GM12878 (cell line): ENCODE results near the gene FBN2. TPM values are rescaled to one million over a fixed set of nuclear protein-coding genes. Genes with fewer than 3 reads are reported as not detected.

ENCODE experiments used
- ATAC-seq: fragments of 200-7000 bp; cut with Tn5 transposase; 3 replicates; pipeline ENCODE4 v1.9.1; 2020; ENCODE audit warnings: mild to moderate bottlenecking, moderate library complexity
- BruUV-seq: library from RNA; stranded (reverse); fragments of 400-500 nt; replicated peaks from 2 replicates; lab custom pipeline; 2021; lab: Mats Ljungman, UMichigan
- CTCF ChIA-PET: fragments of 300-600 bp; sonication (Branson Sonifier 250); formaldehyde crosslinking; extraction: SDS; loops from one replicate; lab custom pipeline; 2021; ENCODE audit warnings: inconsistent platforms; lab: Yijun Ruan, JAX
- POLR2A ChIA-PET: fragments of 350-600 bp; formaldehyde crosslinking; extraction: SDS; loops from one replicate; lab custom pipeline; 2021; ENCODE audit warnings: inconsistent platforms; lab: Charles Lee
- RAD21 ChIA-PET: fragments of 300-600 bp; sonication (Branson Sonifier 250); formaldehyde crosslinking; loops from one replicate; lab custom pipeline; 2023; ENCODE audit warnings: antibody characterized with exemption; ENCODE audit not compliant: unreplicated experiment; lab: Charles Lee
- SMC1A ChIA-PET: fragments of 300-600 bp; sonication (Branson Sonifier 250); formaldehyde crosslinking; loops from one replicate; lab custom pipeline; 2023; ENCODE audit not compliant: unreplicated experiment, uncharacterized antibody; lab: Charles Lee
- DNase-seq: peaks from one replicate; pipeline ENCODE4 v3.0.0-alpha.2; 2011; ENCODE audit warnings: low read depth, low spot score
- FAIRE-seq: peaks from 3 replicates; lab custom pipeline; 2011; peaks lifted over from hg19 to GRCh38; lab: Jason Lieb, UNC
- H2AFZ ChIP-seq: 2 replicates; pipeline ENCODE4 v1.6.0; 2011; ENCODE audit warnings: low read depth, low read length, control low read depth; ENCODE audit not compliant: control insufficient read depth
- H3K27ac ChIP-seq: 2 replicates; pipeline ENCODE4 v1.5.1; 2011; ENCODE audit warnings: control low read depth; ENCODE audit not compliant: control insufficient read depth, insufficient read depth
- H3K27me3 ChIP-seq, 2 experiments: replicated peaks in 1 of 2; 2 replicates each; pipeline versions ENCODE4 v1.6.0 to v1.6.1; 2011; ENCODE audit warnings: low read length in 1 of 2; ENCODE audit not compliant: control insufficient read depth in 2 of 2, insufficient read depth in 2 of 2
- H3K36me3 ChIP-seq, 2 experiments: 2 replicates each; pipeline ENCODE4 v1.5.1; 2011; ENCODE audit warnings: low read length in 1 of 2; ENCODE audit not compliant: control insufficient read depth in 2 of 2, insufficient read depth in 2 of 2
- H3K4me1 ChIP-seq: 2 replicates; pipeline ENCODE4 v1.6.1; 2011; ENCODE audit warnings: mild to moderate bottlenecking, low read length, moderate library complexity, mixed read lengths; ENCODE audit not compliant: control insufficient read depth, insufficient read depth
- H3K4me2 ChIP-seq: 2 replicates; pipeline ENCODE4 v1.6.0; 2011; ENCODE audit warnings: control low read depth; ENCODE audit not compliant: control insufficient read depth, insufficient read depth
- H3K4me3 ChIP-seq: fragments of 200-600 bp; sonication (generic); 2 replicates; pipeline ENCODE4 v1.5.1; 2016
- H3K79me2 ChIP-seq: 2 replicates; pipeline ENCODE4 v1.6.0; 2011; ENCODE audit warnings: low read length; ENCODE audit not compliant: control insufficient read depth, insufficient read depth
- H3K9ac ChIP-seq: 2 replicates; pipeline ENCODE4 v1.8.0; 2011; ENCODE audit warnings: low read length, control low read depth, mixed read lengths; ENCODE audit not compliant: control insufficient read depth, insufficient read depth
- H3K9me3 ChIP-seq: replicated peaks from 3 replicates; pipeline ENCODE4 v1.5.1; 2011; ENCODE audit warnings: mild to moderate bottlenecking, low read length; ENCODE audit not compliant: control insufficient read depth, insufficient read depth
- H4K20me1 ChIP-seq: 2 replicates; pipeline ENCODE4 v1.6.0; 2011; ENCODE audit not compliant: control insufficient read depth, insufficient read depth
- NR2F1 ChIP-seq: fragments of 450-650 bp; conservative IDR thresholded peaks from 2 replicates; pipeline ENCODE4 v1.6.1; 2017; ENCODE audit warnings: mild to moderate bottlenecking
- WGBS: methylation state at CpG from one replicate; pipeline ENCODE4 v1.1.6; 2016; ENCODE audit warnings: low lambda C conversion rate; ENCODE audit not compliant: insufficient replicate concordance, insufficient coverage; ENCODE audit errors: missing lambda C conversion rate; 5-methylcytosine and 5-hydroxymethylcytosine counted together
- in situ Hi-C: fragments of 300-500 bp; cut with MboI; formaldehyde crosslinking; loops from 9 replicates; pipeline ENCODE4 v1.14.3; 2018; ENCODE audit warnings: mixed read lengths
- intact Hi-C: fragments of 100-400 bp; cut with micrococcal nuclease; formaldehyde crosslinking; loops from one replicate; pipeline ENCODE4 v1.14.2; 2022; ENCODE audit not compliant: unreplicated experiment
- polyA plus RNA-seq, 11 experiments: library from polyadenylated mRNA; depleted of rRNA in 4 of 11; unstranded in 6 of 11; stranded (reverse) in 5 of 11; fragments of >200 nt; fragmentation: Nextera tagmentation in 4 of 11; fragmentation: Illumina TruSeq in 1 of 11; extraction: Ambion mirVana in 4 of 11; extraction: Trizol in 1 of 11; gene quantifications; 1 replicate in 1 of 11; 2 replicates in 10 of 11; pipeline versions ENCODE4 v1.2.1 to v1.2.3, GENCODE V29; 2011 to 2016; ENCODE audit warnings: inconsistent platforms in 2 of 11, missing spikeins in 2 of 11, low read depth in 1 of 11
- total RNA-seq, 4 experiments: library from RNA; depleted of rRNA in 3 of 4; stranded (reverse); fragments of >200 nt in 3 of 4; fragmentation: Illumina TruSeq in 1 of 4; extraction: Trizol in 1 of 4; gene quantifications; 2 replicates each; pipeline versions ENCODE4 v1.2.1 to v1.2.3, GENCODE V29; 2013 to 2021
- TF ChIP-seq, protein P1 (sequence below): fragments of 450-650 bp; IDR thresholded peaks from 2 replicates; pipeline ENCODE4 v1.6.1; 2016; ENCODE audit warnings: mild to moderate bottlenecking, moderate library complexity, borderline replicate concordance

FBN2 gene
- total and polyA plus RNA-seq, 10 of the 15 experiments (the other 5 are each of a cell fraction or from before 2014, with no cell fraction given): 0.01 to 0.98 (median 0.10) TPM; not detected in 3

DNA sequence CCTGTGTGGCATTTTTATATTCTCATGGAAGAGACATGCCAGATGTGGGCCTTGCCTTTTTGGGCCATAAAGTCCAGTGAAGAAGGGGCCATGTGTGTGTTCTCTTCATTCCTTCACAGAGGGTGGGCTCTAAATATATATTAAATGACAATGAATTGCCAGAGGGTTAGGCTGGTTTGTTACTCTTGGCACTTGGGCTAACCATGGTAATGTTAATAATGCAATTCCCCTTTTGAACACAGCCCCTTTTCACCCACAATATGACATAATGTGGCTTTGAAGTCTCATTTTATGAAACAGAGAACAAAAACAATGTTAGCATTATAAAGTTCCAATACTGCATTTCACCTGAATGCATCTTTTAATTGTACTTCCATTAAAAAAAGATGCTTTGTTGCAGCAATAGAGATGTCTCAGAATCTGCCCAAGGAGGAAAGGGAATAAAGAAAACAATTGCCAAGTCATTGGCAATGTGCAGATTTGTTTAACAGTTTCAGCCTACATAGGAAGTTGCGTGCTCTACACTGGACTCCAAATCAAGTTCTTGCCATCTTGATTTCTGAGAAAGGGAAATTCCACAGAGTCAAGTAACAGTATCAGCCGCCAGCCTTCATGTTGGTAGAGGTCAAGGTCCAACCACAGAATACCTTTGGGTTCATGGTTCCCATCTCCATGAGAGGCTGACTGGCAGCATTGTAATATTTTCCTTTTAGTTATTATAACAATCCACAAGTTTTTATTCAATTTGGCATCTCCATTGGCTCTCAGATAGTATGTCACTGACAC lies 312.6 kb downstream of the FBN2 start:
- intact Hi-C loops (no loop called here), in situ Hi-C loops (no loop called here)
- 44% methylated on average over 2 of the region's 2 CpGs for WGBS
- no TSS peak for BruUV-seq
- Histone ChIP-seq H3K27ac (no peak overlapping the region), H3K4me2 (no peak overlapping the region), H3K4me3 (no peak overlapping the region), H2AFZ (no peak overlapping the region), H3K79me2 (no peaks in the 10 kb centered on the region), H3K9me3 (no peaks in the 10 kb centered on the region), H3K9ac (no peak overlapping the region), H4K20me1 (no peaks in the 10 kb centered on the region), H3K36me3 (no peaks in the 10 kb centered on the region), H3K27me3 (no peaks in the 10 kb centered on the region), H3K4me1 (no peaks in the 10 kb centered on the region)
- ATAC-seq (peak; percentile 54), FAIRE-seq (no peak), DNase-seq (no peak)
- POLR2A ChIA-PET: no interaction called here
- RAD21 ChIA-PET: no interaction called here
- CTCF ChIA-PET: interaction anchor here (1.2 kb wide), 1 partner anchor 11 kb away, joined by 3 read pairs; no protein-coding TSS in a partner anchor
- SMC1A ChIA-PET: interaction anchor here (1.2 kb wide), 1 partner anchor 347 kb away, joined by 4 read pairs; no protein-coding TSS in a partner anchor
- 0 out of 2 replicates have a peak, but pooled peaks have one; percentile 12 for TF ChIP-seq NR2F1
- TF ChIP-seq, protein P1, sequence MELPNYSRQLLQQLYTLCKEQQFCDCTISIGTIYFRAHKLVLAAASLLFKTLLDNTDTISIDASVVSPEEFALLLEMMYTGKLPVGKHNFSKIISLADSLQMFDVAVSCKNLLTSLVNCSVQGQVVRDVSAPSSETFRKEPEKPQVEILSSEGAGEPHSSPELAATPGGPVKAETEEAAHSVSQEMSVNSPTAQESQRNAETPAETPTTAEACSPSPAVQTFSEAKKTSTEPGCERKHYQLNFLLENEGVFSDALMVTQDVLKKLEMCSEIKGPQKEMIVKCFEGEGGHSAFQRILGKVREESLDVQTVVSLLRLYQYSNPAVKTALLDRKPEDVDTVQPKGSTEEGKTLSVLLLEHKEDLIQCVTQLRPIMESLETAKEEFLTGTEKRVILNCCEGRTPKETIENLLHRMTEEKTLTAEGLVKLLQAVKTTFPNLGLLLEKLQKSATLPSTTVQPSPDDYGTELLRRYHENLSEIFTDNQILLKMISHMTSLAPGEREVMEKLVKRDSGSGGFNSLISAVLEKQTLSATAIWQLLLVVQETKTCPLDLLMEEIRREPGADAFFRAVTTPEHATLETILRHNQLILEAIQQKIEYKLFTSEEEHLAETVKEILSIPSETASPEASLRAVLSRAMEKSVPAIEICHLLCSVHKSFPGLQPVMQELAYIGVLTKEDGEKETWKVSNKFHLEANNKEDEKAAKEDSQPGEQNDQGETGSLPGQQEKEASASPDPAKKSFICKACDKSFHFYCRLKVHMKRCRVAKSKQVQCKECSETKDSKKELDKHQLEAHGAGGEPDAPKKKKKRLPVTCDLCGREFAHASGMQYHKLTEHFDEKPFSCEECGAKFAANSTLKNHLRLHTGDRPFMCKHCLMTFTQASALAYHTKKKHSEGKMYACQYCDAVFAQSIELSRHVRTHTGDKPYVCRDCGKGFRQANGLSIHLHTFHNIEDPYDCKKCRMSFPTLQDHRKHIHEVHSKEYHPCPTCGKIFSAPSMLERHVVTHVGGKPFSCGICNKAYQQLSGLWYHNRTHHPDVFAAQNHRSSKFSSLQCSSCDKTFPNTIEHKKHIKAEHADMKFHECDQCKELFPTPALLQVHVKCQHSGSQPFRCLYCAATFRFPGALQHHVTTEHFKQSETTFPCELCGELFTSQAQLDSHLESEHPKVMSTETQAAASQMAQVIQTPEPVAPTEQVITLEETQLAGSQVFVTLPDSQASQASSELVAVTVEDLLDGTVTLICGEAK: no peak
